Mesothelial cell of epicardium (in vitro differentiated cells): ENCODE results near the gene RASGEF1C. TPM values are rescaled to one million over a fixed set of nuclear protein-coding genes. Genes with fewer than 3 reads are reported as not detected.

Experiments used
- DNase-seq, 2 experiments: peaks; one replicate each; pipeline ENCODE4 v3.0.0; 2021; ENCODE audit warnings: low spot score in 2 of 2; ENCODE audit not compliant: unreplicated experiment in 2 of 2
- H3K27ac Mint-ChIP-seq: 2 replicates; pipeline ENCODE4 v1.8.0; 2021; ENCODE audit warnings: mixed read lengths
- H3K27me3 Mint-ChIP-seq: 2 replicates; pipeline ENCODE4 v1.8.0; 2021; ENCODE audit warnings: low read depth, mixed read lengths
- H3K36me3 Mint-ChIP-seq: 2 replicates; pipeline ENCODE4 v1.8.0; 2021; ENCODE audit warnings: mixed read lengths
- H3K4me1 Mint-ChIP-seq: 2 replicates; pipeline ENCODE4 v1.8.0; 2021; ENCODE audit warnings: mixed read lengths
- H3K4me3 Mint-ChIP-seq: 2 replicates; pipeline ENCODE4 v1.8.0; 2021; ENCODE audit warnings: mild to moderate bottlenecking, moderate library complexity, mixed read lengths
- H3K9me3 Mint-ChIP-seq: 2 replicates; pipeline ENCODE4 v1.8.0; 2021; ENCODE audit warnings: mixed read lengths
- total RNA-seq: library from RNA; stranded (reverse); gene quantifications from 3 replicates; pipeline ENCODE4 v1.2.1, GENCODE V29; 2021
- TF ChIP-seq, protein P1 (sequence below): fragments of 200-600 bp; sonication (generic); IDR thresholded peaks from one replicate; pipeline ENCODE4 v1.5.0; 2021; ENCODE audit warnings: antibody characterized with exemption; ENCODE audit not compliant: unreplicated experiment

The RASGEF1C gene
- total RNA-seq, 1 donor from 2014 or later, result 0.42 TPM

DNA sequence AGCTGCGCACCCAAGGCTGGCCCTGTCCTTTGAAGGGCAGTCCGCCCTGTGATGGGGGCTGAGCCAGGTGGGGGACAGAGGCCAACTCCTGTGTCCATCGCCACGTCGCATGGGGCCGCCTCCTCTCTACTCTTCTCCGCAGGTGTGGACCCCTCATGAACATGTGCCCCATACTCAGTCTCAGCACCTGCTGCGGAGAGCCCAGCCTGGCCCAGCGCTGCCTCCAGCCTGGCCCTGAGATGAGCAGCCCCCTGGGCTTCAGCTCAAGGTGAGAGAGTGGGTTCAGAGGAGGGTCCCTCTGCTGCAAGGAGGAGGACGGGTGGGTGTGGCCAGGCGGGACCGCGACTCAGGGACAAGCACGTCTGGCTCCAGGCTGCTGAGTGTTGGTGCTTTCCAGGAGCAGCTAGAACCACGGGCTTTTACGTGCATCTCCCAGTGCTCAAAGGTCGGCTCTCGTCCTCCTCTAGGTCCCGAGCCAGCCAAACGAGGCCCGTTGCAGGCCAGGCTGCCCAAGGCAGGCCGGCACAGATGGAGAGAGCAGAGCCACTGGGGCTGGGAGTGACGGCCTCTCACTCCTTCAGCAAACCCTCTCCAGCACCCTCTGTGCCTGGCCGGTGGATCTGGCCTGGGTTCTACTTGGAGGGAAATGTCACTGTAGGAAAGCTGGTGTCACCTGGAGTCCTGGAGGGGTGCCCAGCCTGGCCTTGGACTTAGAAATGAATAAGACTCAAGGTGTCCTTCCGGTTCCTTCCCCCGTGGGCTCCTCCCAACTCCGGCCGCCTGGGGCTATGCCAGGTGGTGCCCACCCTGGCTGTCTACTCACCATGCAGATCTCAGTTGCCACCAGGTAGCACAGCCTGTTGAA lies 88.5 kb downstream of the RASGEF1C start:
- no peaks in the 10 kb centered on the region for H3K36me3 Mint-ChIP-seq
- H3K4me1 Mint-ChIP-seq, result peaks cover 2% of the 10 kb centered on the region
- TF ChIP-seq, protein P1, sequence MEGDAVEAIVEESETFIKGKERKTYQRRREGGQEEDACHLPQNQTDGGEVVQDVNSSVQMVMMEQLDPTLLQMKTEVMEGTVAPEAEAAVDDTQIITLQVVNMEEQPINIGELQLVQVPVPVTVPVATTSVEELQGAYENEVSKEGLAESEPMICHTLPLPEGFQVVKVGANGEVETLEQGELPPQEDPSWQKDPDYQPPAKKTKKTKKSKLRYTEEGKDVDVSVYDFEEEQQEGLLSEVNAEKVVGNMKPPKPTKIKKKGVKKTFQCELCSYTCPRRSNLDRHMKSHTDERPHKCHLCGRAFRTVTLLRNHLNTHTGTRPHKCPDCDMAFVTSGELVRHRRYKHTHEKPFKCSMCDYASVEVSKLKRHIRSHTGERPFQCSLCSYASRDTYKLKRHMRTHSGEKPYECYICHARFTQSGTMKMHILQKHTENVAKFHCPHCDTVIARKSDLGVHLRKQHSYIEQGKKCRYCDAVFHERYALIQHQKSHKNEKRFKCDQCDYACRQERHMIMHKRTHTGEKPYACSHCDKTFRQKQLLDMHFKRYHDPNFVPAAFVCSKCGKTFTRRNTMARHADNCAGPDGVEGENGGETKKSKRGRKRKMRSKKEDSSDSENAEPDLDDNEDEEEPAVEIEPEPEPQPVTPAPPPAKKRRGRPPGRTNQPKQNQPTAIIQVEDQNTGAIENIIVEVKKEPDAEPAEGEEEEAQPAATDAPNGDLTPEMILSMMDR, result no peak
- DNase-seq, result peak in 1 of 2 experiments; percentile 15
- no peak overlapping the region for H3K4me3 Mint-ChIP-seq
- no peaks in the 10 kb centered on the region for H3K9me3 Mint-ChIP-seq
- H3K27me3 Mint-ChIP-seq, result peaks cover 2% of the 10 kb centered on the region
- no peak overlapping the region for H3K27ac Mint-ChIP-seq

GRCh38 chr5:180119903-180120236 lies 89.1 kb downstream of the RASGEF1C start:
- H3K27ac Mint-ChIP-seq, result no peak overlapping the region
- TF ChIP-seq, protein P1, result no peak
- H3K9me3 Mint-ChIP-seq, result no peaks in the 10 kb centered on the region
- peaks cover 2% of the 10 kb centered on the region for H3K4me1 Mint-ChIP-seq
- peaks cover 2% of the 10 kb centered on the region for H3K27me3 Mint-ChIP-seq
- DNase-seq, result no peak
- no peak overlapping the region for H3K4me3 Mint-ChIP-seq
- no peaks in the 10 kb centered on the region for H3K36me3 Mint-ChIP-seq

GRCh38 chr5:180119031-180119902 lies 89.7 kb downstream of the RASGEF1C start:
- H3K4me1 Mint-ChIP-seq, result peaks cover 2% of the 10 kb centered on the region
- H3K4me3 Mint-ChIP-seq, result no peak overlapping the region
- H3K27me3 Mint-ChIP-seq, result peaks cover 2% of the 10 kb centered on the region
- H3K36me3 Mint-ChIP-seq, result no peaks in the 10 kb centered on the region
- H3K9me3 Mint-ChIP-seq, result no peaks in the 10 kb centered on the region
- peak in 1 of 2 experiments; percentile 16 for DNase-seq
- TF ChIP-seq, protein P1, result no peak
- H3K27ac Mint-ChIP-seq, result no peak overlapping the region

DNA sequence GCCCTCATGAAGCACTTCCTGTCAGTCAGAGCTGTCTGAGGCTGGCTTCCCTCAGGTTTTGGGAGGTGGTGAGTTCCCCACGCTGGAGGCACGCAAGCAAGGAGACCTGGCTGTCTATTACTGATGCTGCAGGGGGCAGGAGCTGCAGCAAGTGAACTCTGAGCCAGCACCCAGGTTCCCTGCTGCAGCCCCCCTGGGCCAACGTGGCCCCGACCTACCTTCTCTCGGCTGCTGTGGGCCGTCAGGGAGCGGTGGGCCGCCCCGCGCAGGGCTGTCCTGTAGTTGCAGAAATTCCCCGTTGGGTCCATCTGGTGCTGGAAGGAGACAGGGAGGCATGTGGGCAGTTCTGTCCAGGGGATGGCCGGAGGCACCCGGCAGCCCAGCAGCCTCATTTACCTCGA lies 90.6 kb downstream of the RASGEF1C start:
- H3K4me1 Mint-ChIP-seq, result no peaks in the 10 kb centered on the region
- H3K27me3 Mint-ChIP-seq, result no peaks in the 10 kb centered on the region
- no peak overlapping the region for H3K27ac Mint-ChIP-seq
- TF ChIP-seq, protein P1, result no peak
- H3K9me3 Mint-ChIP-seq, result no peaks in the 10 kb centered on the region
- no peaks in the 10 kb centered on the region for H3K36me3 Mint-ChIP-seq
- no peak for DNase-seq
- H3K4me3 Mint-ChIP-seq, result no peak overlapping the region

- Mint-ChIP-seq H3K4me3 (no peak overlapping the region), H3K36me3 (no peaks in the 10 kb centered on the region), H3K27me3 (no peaks in the 10 kb centered on the region), H3K4me1 (no peaks in the 10 kb centered on the region), H3K9me3 (no peaks in the 10 kb centered on the region), H3K27ac (no peak overlapping the region)
- DNase-seq, result no peak
- TF ChIP-seq, protein P1, result no peak
These were observed 91.8 kb downstream of the RASGEF1C start for GRCh38 chr5:180117000-180117725.
